HEK293T (cell line): Measurements from ENCODE around the gene AGBL1.

ENCODE experiments used
- BHLHE40 ChIP-seq: fragments of 450-650 bp; IDR thresholded peaks from 2 replicates; pipeline ENCODE4 v1.6.1; 2016; ENCODE audit warnings: mild to moderate bottlenecking, moderate library complexity, borderline replicate concordance
- FOXK2 ChIP-seq: fragments of 450-650 bp; IDR thresholded peaks from 2 replicates; pipeline ENCODE4 v1.6.1; 2016; ENCODE audit warnings: mild to moderate bottlenecking
- FOXM1 ChIP-seq: fragments of 450-650 bp; IDR thresholded peaks from 2 replicates; pipeline ENCODE4 v1.6.1; 2017; ENCODE audit warnings: mild to moderate bottlenecking, borderline replicate concordance
- HDGF ChIP-seq: fragments of 450-650 bp; IDR thresholded peaks from 2 replicates; pipeline ENCODE4 v1.6.1; 2017; ENCODE audit warnings: antibody characterized with exemption, borderline replicate concordance
- NFRKB ChIP-seq: fragments of 450-650 bp; IDR thresholded peaks from 2 replicates; pipeline ENCODE4 v1.6.1; 2016; ENCODE audit warnings: mild to moderate bottlenecking, moderate library complexity
- SP1 ChIP-seq: fragments of 450-650 bp; IDR thresholded peaks from 2 replicates; pipeline ENCODE4 v1.6.1; 2017
- ZNF384 ChIP-seq: fragments of 450-650 bp; IDR thresholded peaks from 2 replicates; pipeline ENCODE4 v1.6.1; 2016

DNA sequence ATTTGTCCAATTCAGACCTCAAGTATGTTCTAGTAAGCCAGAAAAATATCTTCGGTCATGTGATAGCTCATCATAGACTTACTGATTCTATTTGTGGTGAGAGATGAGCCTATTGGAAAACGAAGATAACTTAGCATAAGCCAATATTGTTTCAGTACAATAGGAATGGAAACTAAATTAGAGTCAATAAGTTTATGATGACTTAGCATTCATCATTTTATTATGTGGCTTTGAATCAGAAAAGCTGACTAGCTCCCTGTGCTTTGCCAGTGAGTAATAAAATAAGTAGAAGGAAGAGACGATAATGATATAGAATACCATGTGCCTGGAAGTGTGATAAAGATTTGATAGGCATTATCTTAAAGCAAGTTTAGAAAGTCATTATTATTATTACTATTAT, 605.6 kb downstream of the AGBL1 start:
- TF ChIP-seq BHLHE40: no peak
- no peak for TF ChIP-seq FOXK2
- no peak for TF ChIP-seq ZNF384
- no peak for TF ChIP-seq FOXM1
- TF ChIP-seq NFRKB: no peak
- no peak for TF ChIP-seq SP1
- TF ChIP-seq HDGF: no peak
